RWPE1 (cell line): ENCODE results near the gene SUPT20H.

Experiments
- CTCF ChIA-PET: fragments of 350-600 bp; sonication (Branson Sonifier 250); formaldehyde crosslinking; extraction: SDS; loops from one replicate; lab custom pipeline; 2021; lab: Yijun Ruan, JAX
- POLR2A ChIA-PET: fragments of 400-600 bp; formaldehyde crosslinking; extraction: SDS; loops from one replicate; lab custom pipeline; 2020; ENCODE audit warnings: antibody characterized with exemption; ENCODE audit not compliant: low non-redundant PET; lab: Yijun Ruan, JAX
- DNase-seq: peaks from one replicate; pipeline ENCODE4 v3.0.0; 2012; ENCODE audit warnings: low spot score
- H3K27ac ChIP-seq: fragments of 450-650 bp; 2 replicates; pipeline ENCODE4 v1.5.1; 2017
- TF ChIP-seq, protein P1 (sequence below): fragments of 450-650 bp; conservative IDR thresholded peaks from 2 replicates; pipeline ENCODE4 v1.5.1; 2017; ENCODE audit warnings: low read depth, mild to moderate bottlenecking

Gene SUPT20H

DNA sequence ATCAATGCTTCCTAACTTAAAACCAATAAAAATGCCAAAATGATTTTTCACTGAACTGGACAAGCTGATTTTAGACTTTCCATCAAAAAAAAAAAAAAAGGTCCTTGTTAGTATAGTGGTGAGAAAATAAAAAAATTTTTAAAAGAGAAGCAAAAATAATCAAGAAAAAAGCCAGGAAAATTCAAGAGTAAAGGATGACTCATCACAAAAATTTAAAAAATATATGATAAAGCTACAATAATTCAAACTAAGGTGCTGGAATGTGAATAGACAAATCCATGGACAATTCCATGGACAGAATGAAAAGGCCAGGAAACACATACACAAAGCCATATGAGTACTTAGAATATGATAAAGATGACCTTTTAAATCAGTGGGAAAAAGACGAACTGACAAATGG lies 86.5 kb downstream of the SUPT20H start:
- CTCF ChIA-PET, result interaction anchor here (0.7 kb wide), 1 partner anchor 8 kb away, joined by 3 read pairs; no protein-coding TSS in a partner anchor
- TF ChIP-seq, protein P1, sequence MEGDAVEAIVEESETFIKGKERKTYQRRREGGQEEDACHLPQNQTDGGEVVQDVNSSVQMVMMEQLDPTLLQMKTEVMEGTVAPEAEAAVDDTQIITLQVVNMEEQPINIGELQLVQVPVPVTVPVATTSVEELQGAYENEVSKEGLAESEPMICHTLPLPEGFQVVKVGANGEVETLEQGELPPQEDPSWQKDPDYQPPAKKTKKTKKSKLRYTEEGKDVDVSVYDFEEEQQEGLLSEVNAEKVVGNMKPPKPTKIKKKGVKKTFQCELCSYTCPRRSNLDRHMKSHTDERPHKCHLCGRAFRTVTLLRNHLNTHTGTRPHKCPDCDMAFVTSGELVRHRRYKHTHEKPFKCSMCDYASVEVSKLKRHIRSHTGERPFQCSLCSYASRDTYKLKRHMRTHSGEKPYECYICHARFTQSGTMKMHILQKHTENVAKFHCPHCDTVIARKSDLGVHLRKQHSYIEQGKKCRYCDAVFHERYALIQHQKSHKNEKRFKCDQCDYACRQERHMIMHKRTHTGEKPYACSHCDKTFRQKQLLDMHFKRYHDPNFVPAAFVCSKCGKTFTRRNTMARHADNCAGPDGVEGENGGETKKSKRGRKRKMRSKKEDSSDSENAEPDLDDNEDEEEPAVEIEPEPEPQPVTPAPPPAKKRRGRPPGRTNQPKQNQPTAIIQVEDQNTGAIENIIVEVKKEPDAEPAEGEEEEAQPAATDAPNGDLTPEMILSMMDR, result no peak
- no peak for DNase-seq
- POLR2A ChIA-PET, result interaction anchor here (0.6 to 0.7 kb wide), 3 partner anchors 14 to 688 kb away, joined by 3 to 4 read pairs (median 4); no protein-coding TSS in a partner anchor
- no peak overlapping the region for H3K27ac ChIP-seq

DNA sequence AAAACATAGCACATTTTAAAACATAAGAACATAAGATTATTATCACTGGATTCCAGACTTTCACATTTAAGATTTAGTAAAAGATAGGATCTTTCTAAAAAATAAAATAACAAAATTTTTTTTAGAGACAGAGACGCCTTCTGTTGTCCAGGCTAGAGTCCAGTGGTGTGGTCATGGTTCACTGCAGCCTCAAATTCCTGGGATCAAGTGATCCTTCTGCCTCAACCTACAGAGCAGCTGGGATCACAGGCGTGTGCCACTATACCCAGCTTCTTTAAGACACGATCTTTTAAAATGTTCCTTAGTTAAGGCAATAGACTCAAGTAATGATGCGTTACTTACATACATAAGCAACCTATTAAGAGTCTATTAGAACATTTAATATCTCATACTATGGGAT lies 93.1 kb downstream of the SUPT20H start:
- H3K27ac ChIP-seq, result no peak overlapping the region; the same call in 1 of the 2 replicates
- ChIA-PET CTCF (no interaction called here), POLR2A (no interaction called here)
- TF ChIP-seq, protein P1, result no peak
- no peak for DNase-seq

DNA sequence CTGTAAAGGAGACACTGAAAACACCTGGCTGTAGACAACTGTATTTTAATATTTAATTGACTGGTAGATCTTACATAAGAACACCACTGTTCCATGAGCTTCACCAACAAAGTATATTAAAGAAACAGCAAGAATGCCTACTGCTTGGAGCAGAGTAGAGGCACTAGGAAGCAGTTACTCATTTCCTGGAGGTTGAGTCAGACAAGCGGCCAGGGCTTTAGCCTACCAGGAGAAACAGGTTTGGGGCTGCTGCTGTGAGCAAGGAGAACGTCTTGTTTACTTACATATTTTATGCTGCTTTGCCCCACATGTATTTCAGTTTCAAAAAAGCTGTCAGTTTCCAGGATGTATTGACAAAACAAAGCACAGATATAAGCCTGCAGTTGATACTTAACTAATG lies 93.7 kb downstream of the SUPT20H start:
- H3K27ac ChIP-seq, result no peak overlapping the region
- TF ChIP-seq, protein P1, result no peak
- ChIA-PET CTCF (interaction anchor here (0.5 to 0.8 kb wide), 2 partner anchors 108 to 356 kb away, joined by 3 read pairs; no protein-coding TSS in a partner anchor), POLR2A (no interaction called here)
- peak; percentile 79 for DNase-seq

DNA sequence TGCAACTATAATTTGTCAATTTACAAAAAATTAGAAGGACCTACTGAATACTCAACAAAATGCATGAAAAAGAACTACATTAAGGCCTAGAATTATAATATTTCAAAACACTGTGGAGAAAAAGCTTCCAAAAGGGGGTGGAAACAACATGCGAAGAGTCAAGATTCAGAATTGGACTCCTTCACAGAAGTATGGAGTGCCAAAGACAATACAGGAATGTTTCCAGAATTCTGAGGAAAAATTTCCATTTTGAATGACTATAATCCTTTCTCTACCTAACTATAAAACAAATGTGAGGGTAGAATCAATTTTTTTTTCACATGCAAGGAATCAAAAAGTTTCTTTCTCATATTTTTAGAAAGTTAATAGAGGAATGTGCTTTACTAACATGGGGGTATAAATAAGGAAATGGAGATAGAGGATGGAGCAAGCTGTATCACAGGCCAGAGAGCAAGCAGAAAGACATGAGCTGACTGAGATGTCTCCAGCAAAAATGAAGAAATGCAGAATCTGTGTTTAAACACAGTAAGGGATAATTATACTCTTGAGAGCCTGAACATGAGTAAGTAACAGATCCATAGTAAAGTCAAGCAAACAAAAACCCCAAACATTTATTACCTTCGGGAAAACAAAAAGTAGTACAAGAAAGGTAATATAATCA lies 99.9 kb downstream of the SUPT20H start:
- CTCF ChIA-PET, result interaction anchor here (0.6 kb wide), 1 partner anchor 21 kb away, joined by 3 read pairs; no protein-coding TSS in a partner anchor
- H3K27ac ChIP-seq, result no peak overlapping the region
- POLR2A ChIA-PET, result no interaction called here
- TF ChIP-seq, protein P1, result no peak
- no peak for DNase-seq
